CD4-positive, alpha-beta T cell treated with Interleukin-15 for 4 hours (primary cell): ENCODE measurements around the gene CPM.
A peak's percentile ranks its signal among the peaks of the same experiment; 100 is the strongest.
"Not testable (repeated sequence)": the region's sequence is repeated elsewhere in the genome, so short reads cannot be mapped to it uniquely, and the experiment has no call there.

Experiments
- DNase-seq: peaks from one replicate; pipeline ENCODE4 v3.0.0-alpha.2; 2020; ENCODE audit warnings: low spot score

CPM gene

GRCh38 chr12:68825569-68826217, 107.3 kb downstream of the CPM start:
- no peak for DNase-seq

- no peak for DNase-seq
Measured at GRCh38 chr12:68824597-68825250, 108.2 kb downstream of the CPM start.

GRCh38 chr12:68824131-68824530, 108.8 kb downstream of the CPM start:
- no peak for DNase-seq

- no peak for DNase-seq
Measured at GRCh38 chr12:68823696-68824095, 109.3 kb downstream of the CPM start.

- DNase-seq: no peak
Measured at GRCh38 chr12:68821357-68822188, 111.4 kb downstream of the CPM start.

GRCh38 chr12:68819481-68819880, 113.5 kb downstream of the CPM start:
- not testable (repeated sequence) for DNase-seq

GRCh38 chr12:68815928-68816800, 116.8 kb downstream of the CPM start:
- no peak for DNase-seq

- DNase-seq: no peak
Measured at GRCh38 chr12:68815232-68815927, 117.6 kb downstream of the CPM start.

GRCh38 chr12:68814490-68815231, 118.3 kb downstream of the CPM start:
- DNase-seq: no peak

GRCh38 chr12:68813242-68813593, 119.8 kb downstream of the CPM start:
- no peak for DNase-seq

- DNase-seq: no peak
Measured at GRCh38 chr12:68812553-68813241, 120.3 kb downstream of the CPM start.

GRCh38 chr12:68811573-68811972, 121.4 kb downstream of the CPM start:
- DNase-seq: not testable (repeated sequence)

GRCh38 chr12:68810027-68810389, 123.0 kb downstream of the CPM start:
- DNase-seq: not testable (repeated sequence)

- DNase-seq: no peak
Measured at GRCh38 chr12:68809190-68810026, 123.6 kb downstream of the CPM start.

GRCh38 chr12:68808388-68809189, 124.4 kb downstream of the CPM start:
- peak; percentile 48 for DNase-seq

GRCh38 chr12:68807576-68808387, 125.2 kb downstream of the CPM start, which contains the start of gene MDM2:
Gene MDM2, plus strand, starts transcription at chr12:68808177. Its CDS starts 301 bp downstream, at chr12:68808478.
- DNase-seq: peak; percentile 98

GRCh38 chr12:68807274-68807575, 125.7 kb downstream of the CPM start:
- DNase-seq: not testable (repeated sequence)
